HG03060 (cell line): ENCODE data around the gene CARD14.
"Not testable (repeated sequence)": the region's sequence is repeated elsewhere in the genome, so short reads cannot be mapped to it uniquely, and the experiment has no call there.

Source experiments
- ATAC-seq: cut with Tn5 transposase; IDR thresholded peaks from one replicate; pipeline ENCODE4 v1.9.1; 2021; ENCODE audit warnings: low read depth, moderate number of reproducible peaks; ENCODE audit not compliant: unreplicated experiment

CARD14 gene

GRCh38 chr17:80246726-80247125, 76.9 kb downstream of the CARD14 start:
- no peak for ATAC-seq

- no peak for ATAC-seq
Observed at GRCh38 chr17:80247561-80247960, 77.7 kb downstream of the CARD14 start.

- no peak for ATAC-seq
Observed at GRCh38 chr17:80248001-80248893, 78.4 kb downstream of the CARD14 start.

GRCh38 chr17:80248894-80249710, 79.3 kb downstream of the CARD14 start:
- no peak for ATAC-seq

- ATAC-seq: no peak
Observed at GRCh38 chr17:80251966-80252365, 82.1 kb downstream of the CARD14 start.

GRCh38 chr17:80252871-80253270, 83.0 kb downstream of the CARD14 start:
- no peak for ATAC-seq

GRCh38 chr17:80253631-80254395, 84.0 kb downstream of the CARD14 start:
- ATAC-seq: no peak

GRCh38 chr17:80254396-80255251, 84.8 kb downstream of the CARD14 start:
- ATAC-seq: peak; percentile 51

GRCh38 chr17:80256034-80256350, 86.2 kb downstream of the CARD14 start:
- ATAC-seq: no peak

- no peak for ATAC-seq
Observed at GRCh38 chr17:80257716-80258213, 87.9 kb downstream of the CARD14 start.

GRCh38 chr17:80258296-80258695, 88.5 kb downstream of the CARD14 start:
- ATAC-seq: not testable (repeated sequence)
